ENCODE results near the gene PGC. TPM values are rescaled to one million over a fixed set of nuclear protein-coding genes. Genes with fewer than 3 reads are reported as not detected.

PGC gene
- total and polyA plus RNA-seq, 2 donors (not counting 3 experiments of a cell fraction or from before 2014, with no cell fraction given), result not detected

DNA sequence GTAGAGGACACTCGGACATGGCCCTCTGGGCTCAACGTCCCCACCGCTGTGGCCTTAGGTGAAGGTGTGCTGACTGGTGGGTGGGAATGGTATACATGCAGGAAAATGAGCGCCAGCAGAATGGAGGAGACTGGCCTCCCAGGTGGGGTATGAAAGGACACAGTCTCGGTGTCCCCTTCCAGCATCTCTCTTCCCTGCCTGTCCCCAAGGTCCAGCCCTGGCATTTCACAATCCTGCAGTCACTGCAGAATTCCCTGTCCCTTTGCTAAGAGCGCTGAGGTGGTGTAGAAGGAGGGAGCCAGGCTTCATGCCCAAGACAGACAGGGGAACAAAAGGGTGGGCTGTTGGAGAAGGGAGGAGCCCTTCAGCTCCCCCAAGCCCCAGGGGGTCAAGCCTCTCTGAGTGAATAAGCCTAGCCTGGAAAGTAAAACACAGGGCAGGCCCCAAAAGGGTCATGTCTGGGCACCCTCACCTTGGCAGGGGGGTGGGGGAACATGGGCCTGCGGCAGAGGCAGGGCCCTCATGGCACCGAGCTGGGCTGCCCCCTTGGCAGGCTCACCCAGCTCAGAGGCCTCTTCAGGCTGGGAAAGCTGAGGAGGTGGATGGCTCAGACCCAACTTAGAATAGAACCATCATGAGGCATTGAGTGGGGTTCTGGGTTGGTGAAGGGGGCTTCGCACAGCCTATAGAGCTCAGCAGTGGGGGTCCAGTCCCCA lies 35.7 kb downstream of the PGC start:
- dilution Hi-C loops (cut with MboI; ENCODE audit: extremely low pct_ligation_motif_present, low sequenced_read_pairs) (no loop called here), intact Hi-C loops (cut with micrococcal nuclease) (no loop called here)
- no peak for FAIRE-seq
- BruUV-seq (replicated peaks), result no TSS peak
- H4K20me1 ChIP-seq (replicated peaks; ENCODE audit: control insufficient read depth, extremely low read depth, insufficient read depth, low read length), result no peaks in the 10 kb centered on the region
- H3K4me1 ChIP-seq (ENCODE audit: control insufficient read depth, extremely low read depth, insufficient read depth, low read length), result no peaks in the 10 kb centered on the region
- ChIA-PET CTCF (no interaction called here), POLR2A (no interaction called here)
- no peaks in the 10 kb centered on the region for H3K9me1 ChIP-seq (replicated peaks; ENCODE audit: control insufficient read depth, extremely low read depth, insufficient read depth, low read length)
- no peak overlapping the region for H3K9ac ChIP-seq (replicated peaks; ENCODE audit: extremely low read depth, insufficient read depth, low read length)
- TF ChIP-seq FOS (IDR thresholded peaks at IDR 0.05; ENCODE audit: borderline replicate concordance, insufficient read depth, low read length) (no peak), GATA2 (IDR thresholded peaks at IDR 0.05; ENCODE audit: insufficient read depth, insufficient read length, low read depth, low read length) (no peak), EZH2 (IDR thresholded peaks at IDR 0.05; ENCODE audit: borderline replicate concordance, low read depth, low read length, severe bottlenecking) (no peak), JUN (IDR thresholded peaks at IDR 0.05; ENCODE audit: borderline replicate concordance, insufficient read depth, insufficient read length, low read depth) (no peak), MYC (IDR thresholded peaks at IDR 0.05; ENCODE audit: low read depth, low read length) (no peak), POLR2A (IDR thresholded peaks at IDR 0.05; ENCODE audit: low read depth, low read length) (no peak), POLR2AphosphoS5 (IDR thresholded peaks at IDR 0.05; ENCODE audit: insufficient read depth, low read depth, low read length) (no peak)
- TF ChIP-seq, protein P1, sequence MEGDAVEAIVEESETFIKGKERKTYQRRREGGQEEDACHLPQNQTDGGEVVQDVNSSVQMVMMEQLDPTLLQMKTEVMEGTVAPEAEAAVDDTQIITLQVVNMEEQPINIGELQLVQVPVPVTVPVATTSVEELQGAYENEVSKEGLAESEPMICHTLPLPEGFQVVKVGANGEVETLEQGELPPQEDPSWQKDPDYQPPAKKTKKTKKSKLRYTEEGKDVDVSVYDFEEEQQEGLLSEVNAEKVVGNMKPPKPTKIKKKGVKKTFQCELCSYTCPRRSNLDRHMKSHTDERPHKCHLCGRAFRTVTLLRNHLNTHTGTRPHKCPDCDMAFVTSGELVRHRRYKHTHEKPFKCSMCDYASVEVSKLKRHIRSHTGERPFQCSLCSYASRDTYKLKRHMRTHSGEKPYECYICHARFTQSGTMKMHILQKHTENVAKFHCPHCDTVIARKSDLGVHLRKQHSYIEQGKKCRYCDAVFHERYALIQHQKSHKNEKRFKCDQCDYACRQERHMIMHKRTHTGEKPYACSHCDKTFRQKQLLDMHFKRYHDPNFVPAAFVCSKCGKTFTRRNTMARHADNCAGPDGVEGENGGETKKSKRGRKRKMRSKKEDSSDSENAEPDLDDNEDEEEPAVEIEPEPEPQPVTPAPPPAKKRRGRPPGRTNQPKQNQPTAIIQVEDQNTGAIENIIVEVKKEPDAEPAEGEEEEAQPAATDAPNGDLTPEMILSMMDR (IDR thresholded peaks at IDR 0.05; ENCODE audit: extremely low read depth in 1 of 2, insufficient read depth in 1 of 2, low read depth in 1 of 2, low read length in 2 of 2), result no peak
- TF ChIP-seq, protein P2, sequence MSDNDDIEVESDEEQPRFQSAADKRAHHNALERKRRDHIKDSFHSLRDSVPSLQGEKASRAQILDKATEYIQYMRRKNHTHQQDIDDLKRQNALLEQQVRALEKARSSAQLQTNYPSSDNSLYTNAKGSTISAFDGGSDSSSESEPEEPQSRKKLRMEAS (IDR thresholded peaks at IDR 0.05; ENCODE audit: insufficient read depth, insufficient read length), result no peak
- no peaks in the 10 kb centered on the region for H3K79me2 ChIP-seq (ENCODE audit: control insufficient read depth, insufficient read depth, low read length)
- H3K27me3 ChIP-seq (ENCODE audit: control insufficient read depth in 2 of 2, insufficient read depth in 2 of 2, low read length in 2 of 2), result no peaks in the 10 kb centered on the region
- no peak overlapping the region for H2AFZ ChIP-seq (ENCODE audit: low read depth, low read length)
- H3K4me2 ChIP-seq (ENCODE audit: insufficient read depth, low read length), result no peak overlapping the region
- no peaks in the 10 kb centered on the region for H3K9me3 ChIP-seq (replicated peaks; ENCODE audit: control insufficient read depth, insufficient read depth, low read length)
- DNase-seq (ENCODE audit: low read depth, low spot score), result no peak
- H3K27ac ChIP-seq (ENCODE audit: insufficient read depth, low read depth, low read length), result no peak overlapping the region
- H3K4me3 ChIP-seq (replicated peaks in 1 of 3; ENCODE audit: insufficient read depth in 1 of 3, low read depth in 1 of 3, low read length in 3 of 3), result no peak overlapping the region
- H3K36me3 ChIP-seq (ENCODE audit: control insufficient read depth in 2 of 2, extremely low read depth in 1 of 2, insufficient read depth in 2 of 2, low read length in 2 of 2), result no peaks in the 10 kb centered on the region

Measured in endothelial cell of umbilical vein (primary cell).